HG02623 (cell line): ENCODE results near the gene TXNL4B.
"Not testable (repeated sequence)": the region's sequence is repeated elsewhere in the genome, so short reads cannot be mapped to it uniquely, and the experiment has no call there.

Experiments
- ATAC-seq: cut with Tn5 transposase; IDR thresholded peaks from one replicate; pipeline ENCODE4 v1.9.1; 2021; ENCODE audit warnings: moderate library complexity; ENCODE audit not compliant: unreplicated experiment

TXNL4B gene

DNA sequence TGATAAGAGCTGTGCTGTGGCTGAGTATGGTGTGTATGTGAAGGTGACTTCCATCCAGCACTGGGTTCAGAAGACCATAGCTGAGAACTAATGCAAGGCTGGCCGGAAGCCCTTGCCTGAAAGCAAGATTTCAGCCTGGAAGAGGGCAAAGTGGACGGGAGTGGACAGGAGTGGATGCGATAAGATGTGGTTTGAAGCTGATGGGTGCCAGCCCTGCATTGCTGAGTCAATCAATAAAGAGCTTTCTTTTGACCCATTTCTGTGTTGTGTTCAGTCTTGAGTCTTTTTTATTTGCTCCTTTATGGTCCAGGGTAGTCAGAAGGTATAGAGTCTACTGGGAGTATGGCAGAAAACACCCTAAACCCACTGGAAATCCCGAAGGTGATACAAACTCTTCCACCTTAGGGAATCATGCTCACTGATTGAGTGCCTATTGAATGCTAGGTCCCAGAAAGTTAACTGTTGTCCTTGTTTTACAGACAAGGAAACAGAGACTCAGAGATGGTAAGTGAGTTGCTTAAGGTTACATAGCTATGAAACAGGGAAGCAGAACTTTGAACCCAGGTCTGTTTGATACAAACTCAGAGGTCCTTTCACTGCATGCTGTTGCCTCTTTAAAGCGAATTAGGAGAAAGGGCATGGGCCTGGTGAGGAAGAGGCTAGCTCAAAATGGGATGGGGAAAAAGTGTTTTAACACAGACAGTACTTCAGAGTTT, 16.3 kb downstream of the TXNL4B start:
- ATAC-seq = not testable (repeated sequence)

DNA sequence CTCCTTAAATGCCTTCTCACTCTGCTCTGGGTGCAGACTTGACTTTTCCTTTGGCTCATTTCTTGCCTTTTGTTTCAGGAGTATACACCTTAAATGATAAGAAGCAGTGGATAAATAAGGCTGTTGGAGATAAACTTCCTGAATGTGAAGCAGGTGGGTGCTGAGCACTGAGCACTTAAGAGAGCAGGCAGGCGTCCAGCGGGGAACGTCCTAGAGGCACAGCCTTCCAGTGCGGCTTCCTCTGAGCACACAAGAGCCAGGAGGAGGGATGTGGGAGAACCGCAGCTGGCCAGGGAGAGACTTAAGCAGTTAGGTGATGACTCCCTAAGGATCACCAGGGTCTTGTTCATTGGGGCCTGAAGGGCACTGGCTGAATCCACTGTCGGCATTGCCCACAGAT, 18.4 kb downstream of the TXNL4B start:
- not testable (repeated sequence) for ATAC-seq

- no peak for ATAC-seq
Observed at GRCh38 chr16:72073560-72074230, 19.7 kb downstream of the TXNL4B start.

DNA sequence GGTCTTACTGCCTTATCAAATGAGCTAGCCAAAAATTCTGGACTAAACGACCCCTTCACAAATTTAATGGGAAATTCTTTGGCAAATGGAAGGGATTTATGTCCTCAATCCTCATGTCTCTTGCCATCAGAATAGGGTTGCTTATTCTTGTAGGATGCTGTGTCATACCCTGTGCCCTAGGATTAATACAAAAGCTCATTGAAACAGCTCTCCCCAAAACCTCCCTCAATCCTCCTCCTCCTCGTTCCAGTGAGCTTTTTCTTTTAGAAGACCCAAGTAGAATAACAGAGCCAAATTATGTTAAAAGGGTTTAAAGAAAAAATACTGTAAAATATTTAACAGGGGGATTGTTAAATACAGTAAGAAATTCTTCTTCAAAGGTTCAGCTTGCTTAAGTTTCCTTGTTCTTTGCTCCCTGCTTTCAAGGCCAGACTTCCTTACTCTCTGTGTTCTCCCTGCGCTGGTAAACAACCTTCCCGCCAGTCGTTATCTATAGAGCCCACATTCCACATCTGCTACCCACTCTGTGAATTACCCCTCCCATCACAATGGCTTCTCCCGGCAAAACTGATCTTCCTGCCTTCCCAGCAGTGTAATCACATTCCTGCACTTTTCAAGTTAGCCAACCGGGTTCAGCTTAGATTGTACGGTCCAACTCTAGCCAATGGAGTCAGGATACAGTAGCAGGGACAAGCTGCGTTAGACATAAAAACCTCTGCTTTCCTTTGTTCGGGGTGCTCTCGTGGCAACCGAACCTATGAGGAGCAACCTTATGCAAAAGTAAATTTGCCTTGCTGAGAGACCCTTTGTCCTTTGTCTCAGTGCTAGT, 20.7 kb downstream of the TXNL4B start:
- no peak for ATAC-seq

GRCh38 chr16:72068930-72069329, 24.5 kb downstream of the TXNL4B start:
- no peak for ATAC-seq

GRCh38 chr16:72066747-72067146, 26.7 kb downstream of the TXNL4B start:
- ATAC-seq = no peak

DNA sequence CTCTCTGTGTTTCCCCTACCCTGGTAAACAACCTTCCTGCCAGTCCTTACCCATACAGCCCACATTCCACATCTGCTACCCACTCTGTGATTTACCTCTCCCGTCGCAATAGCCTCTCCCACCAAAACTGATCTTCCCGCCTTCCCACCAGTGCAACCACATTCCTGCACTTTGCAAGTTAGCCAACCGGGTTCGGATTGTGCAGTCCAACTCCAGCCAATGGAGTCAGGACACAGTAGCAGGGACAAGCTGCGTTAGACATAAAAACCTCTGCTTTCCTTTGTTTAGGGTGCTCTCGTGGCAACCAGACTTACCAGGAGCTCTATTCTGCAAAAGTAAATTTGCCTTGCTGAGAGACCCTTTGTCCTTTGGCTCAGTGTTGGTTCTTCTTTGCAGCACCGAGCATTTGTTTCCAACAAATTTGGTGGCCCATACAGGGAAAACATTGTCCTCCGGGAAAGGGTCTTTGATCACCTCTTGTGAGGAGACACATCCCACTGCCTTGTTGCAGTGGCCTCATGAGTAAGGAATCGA, 29.0 kb downstream of the TXNL4B start:
- ATAC-seq = no peak

DNA sequence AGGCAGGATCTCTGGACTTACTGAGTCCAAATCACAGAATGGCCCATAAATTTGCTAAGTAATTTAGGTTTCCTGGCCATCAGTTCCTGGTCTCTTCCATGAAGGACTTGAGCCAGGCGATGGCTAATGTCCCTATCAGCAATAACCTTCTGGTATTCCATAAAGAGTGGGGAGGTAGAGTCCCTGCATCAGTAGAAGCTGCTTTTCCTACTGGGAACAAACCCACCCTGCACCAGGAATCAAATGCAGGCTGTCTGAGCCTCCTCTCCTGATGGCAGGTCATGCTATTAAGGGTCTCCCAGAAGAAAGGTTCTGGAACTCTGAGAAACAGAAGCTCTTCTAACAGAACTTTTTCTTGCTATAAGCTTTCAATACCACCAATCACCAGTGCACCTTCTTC, 31.9 kb downstream of the TXNL4B start:
- ATAC-seq = no peak

GRCh38 chr16:72060405-72060804, 33.0 kb downstream of the TXNL4B start:
- ATAC-seq = no peak

DNA sequence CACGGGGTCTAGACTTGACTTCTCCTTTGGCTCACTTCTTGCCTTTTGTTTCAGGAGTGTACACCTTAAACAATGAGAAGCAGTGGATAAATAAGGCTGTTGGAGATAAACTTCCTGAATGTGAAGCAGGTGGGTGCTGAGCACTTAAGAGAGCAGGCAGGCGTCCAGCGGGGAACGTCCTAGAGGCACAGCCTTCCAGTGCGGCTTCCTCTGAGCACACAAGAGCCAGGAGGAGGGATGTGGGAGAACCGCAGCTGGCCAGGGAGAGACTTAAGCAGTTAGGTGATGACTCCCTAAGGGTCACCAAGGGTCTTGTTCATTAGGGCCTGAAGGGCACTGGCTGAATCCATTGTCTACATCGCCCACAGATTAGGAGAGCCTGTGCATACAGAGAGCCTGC, 34.4 kb downstream of the TXNL4B start:
- ATAC-seq = not testable (repeated sequence)

DNA sequence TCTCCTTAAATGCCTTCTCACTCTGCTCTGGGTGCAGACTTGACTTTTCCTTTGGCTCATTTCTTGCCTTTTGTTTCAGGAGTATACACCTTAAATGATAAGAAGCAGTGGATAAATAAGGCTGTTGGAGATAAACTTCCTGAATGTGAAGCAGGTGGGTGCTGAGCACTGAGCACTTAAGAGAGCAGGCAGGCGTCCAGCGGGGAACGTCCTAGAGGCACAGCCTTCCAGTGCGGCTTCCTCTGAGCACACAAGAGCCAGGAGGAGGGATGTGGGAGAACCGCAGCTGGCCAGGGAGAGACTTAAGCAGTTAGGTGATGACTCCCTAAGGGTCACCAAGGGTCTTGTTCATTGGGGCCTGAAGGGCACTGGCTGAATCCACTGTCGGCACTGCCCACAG, 36.1 kb downstream of the TXNL4B start:
- ATAC-seq = not testable (repeated sequence)

DNA sequence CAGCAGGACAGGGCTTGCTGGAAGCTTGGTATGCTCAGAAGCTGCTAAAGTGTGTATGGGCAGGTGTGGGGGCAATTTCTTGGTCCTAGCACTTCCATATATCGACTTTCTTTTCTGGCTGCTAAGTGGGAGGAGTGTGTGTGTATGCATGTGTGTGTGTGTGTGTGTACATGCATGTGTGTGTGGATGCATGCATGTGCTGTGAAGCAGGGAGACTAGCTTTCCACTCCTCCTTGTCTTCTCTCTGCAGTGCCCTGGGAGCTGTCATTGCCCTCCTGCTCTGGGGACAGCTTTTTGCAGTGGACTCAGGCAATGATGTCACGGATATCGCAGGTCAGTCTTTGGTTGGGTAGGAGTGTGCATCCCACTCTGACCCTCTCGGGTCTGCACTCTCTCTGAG, 37.5 kb downstream of the TXNL4B start:
- no peak for ATAC-seq

GRCh38 chr16:72054254-72054847, 39.1 kb downstream of the TXNL4B start, which contains the start of gene HP:
HP (plus strand) TSS chr16:72054505; CDS start chr16:72054653, 148 bp downstream.
- not testable (repeated sequence) for ATAC-seq

DNA sequence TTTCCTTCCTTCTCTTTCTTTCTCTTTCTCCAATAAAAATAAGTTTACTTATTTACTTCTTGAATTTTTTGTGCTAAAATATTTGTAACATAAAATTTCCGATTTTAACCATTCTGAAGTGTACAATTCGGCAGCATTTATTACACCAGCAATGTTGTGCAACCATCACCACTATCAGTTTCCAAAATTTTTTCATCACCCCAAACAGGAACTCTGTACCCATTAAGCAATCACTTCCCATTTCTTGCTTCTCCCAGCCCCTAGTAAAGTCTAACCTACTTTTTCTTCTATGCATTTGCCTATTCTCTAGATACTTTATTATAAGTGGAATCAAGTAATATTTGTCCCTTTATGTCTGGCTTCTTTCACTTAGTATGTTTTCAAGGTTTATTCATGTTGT, 41.6 kb downstream of the TXNL4B start:
- ATAC-seq = no peak

DNA sequence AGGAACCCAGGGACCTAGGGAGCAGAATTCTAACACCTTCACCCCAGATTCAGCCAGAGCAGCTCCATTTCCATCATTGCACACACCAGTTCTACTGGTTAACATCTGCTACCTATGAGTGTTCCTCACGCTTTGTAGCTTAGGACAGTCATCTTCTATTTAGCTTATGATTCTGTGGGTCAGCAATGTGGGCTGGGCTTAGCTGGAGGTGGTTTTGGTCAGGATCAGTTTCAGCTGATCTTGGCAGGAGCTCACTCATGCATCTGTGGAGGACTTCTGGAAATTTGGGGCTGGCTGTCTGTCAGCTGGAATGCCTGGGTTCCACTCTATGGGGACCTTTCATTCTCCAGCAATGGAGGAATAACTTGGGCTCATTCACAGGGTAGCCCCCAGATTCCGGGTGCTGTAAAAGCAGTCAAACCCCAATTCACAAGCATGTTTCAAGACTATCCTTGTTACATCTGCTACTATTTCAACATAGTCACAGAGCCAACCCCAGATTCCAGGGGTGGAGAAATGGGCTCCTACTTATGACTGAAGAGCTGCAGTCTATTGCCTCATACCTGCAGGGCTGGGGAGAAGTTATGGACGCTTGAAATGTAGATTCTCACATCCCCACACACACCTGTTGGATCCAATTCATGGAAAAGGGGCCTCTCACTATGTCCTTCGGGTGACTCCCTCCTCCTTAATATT, 42.5 kb downstream of the TXNL4B start:
- no peak for ATAC-seq

- ATAC-seq = no peak
Observed at GRCh38 chr16:72049110-72049509, 44.3 kb downstream of the TXNL4B start.

DNA sequence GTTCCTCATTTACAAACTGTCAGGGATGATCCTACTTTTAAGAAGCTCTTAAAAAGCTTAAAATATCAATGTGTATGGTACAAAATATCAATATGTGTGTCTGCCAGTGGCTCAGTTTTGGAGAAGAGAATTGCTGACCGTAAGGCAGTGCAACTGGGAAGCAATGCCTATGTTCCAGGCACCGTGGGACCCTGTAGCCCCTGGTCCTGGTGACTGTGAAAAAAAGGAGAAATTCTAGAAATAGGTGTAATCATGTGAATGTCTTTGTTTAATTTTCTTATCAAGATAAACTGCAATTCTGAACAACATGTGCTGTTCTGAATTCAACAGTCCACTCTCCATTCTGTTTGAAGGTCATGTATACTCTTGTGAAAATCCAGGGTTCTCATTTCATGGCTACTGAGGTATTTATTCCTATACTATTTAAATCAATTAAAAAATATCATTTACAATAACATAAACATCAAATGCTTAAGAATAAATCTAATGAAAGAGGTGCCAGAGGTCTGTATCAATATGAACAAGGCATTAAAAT, 48.5 kb downstream of the TXNL4B start:
- ATAC-seq = no peak

- ATAC-seq = no peak
Observed at GRCh38 chr16:72044296-72044695, 49.1 kb downstream of the TXNL4B start.

DNA sequence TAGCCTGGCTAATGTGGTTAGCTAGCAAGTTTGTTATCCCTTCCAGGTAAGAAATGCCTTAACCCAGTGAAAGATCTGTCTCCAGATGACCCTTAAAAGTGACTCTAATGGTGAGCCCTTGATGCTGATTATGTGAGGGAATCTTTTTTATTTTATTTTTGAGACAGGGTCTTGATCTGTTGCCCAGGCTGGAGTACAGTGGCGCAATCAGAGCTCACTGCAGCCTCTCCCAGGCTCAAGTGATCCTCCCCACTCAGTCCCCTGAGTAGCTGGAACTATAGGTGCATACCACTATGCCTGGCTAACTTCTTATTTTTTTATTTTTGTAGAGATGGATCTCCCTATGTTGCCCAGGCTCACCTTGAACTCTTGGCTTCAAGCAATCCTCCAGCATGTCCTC, 49.9 kb downstream of the TXNL4B start:
- ATAC-seq = no peak

GRCh38 chr16:72043058-72043457, 50.4 kb downstream of the TXNL4B start:
- no peak for ATAC-seq
